Effector CD4-positive, alpha-beta T cell (primary cell): ENCODE data around the gene TAC3. TPM values are rescaled to one million over a fixed set of nuclear protein-coding genes. Genes with fewer than 3 reads are reported as not detected.
"Not testable (repeated sequence)": the region's sequence is repeated elsewhere in the genome, so short reads cannot be mapped to it uniquely, and the experiment has no call there.

Experiments used
- DNase-seq: peaks from one replicate; pipeline ENCODE4 v3.0.0-alpha.2; 2020
- total RNA-seq: gene quantifications from one replicate; lab custom pipeline; 2026; lab: John Stamatoyannopoulos, UW

Gene TAC3
- not detected for total RNA-seq

- no peak for DNase-seq
These were observed at the start of gene TAC3 for GRCh38 chr12:57016348-57016747. TAC3 (minus strand) TSS chr12:57016529; CDS start chr12:57015797, 732 bp downstream.

GRCh38 chr12:57063991-57064685 lies 47.8 kb upstream of the TAC3 start:
- peak; percentile 41 for DNase-seq

DNA sequence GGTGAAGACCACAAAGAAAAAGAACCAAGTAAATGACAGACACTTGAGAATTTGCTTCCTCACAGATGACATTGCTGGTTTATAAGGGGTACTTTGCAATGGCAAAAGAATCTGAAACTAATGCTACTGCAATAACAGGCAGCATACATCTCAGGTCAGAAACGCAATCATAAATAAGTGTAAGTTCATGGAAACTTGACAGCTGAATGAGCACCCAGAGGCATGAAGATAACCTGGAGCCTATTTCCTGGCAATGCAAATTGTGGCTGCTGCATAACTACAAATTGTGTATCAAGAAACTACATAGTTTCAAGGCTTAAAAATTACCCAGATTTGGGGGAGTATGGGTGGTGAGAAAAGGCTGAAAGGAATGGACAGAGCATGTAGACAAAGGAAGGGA lies 42.1 kb upstream of the TAC3 start:
- DNase-seq, result no peak

DNA sequence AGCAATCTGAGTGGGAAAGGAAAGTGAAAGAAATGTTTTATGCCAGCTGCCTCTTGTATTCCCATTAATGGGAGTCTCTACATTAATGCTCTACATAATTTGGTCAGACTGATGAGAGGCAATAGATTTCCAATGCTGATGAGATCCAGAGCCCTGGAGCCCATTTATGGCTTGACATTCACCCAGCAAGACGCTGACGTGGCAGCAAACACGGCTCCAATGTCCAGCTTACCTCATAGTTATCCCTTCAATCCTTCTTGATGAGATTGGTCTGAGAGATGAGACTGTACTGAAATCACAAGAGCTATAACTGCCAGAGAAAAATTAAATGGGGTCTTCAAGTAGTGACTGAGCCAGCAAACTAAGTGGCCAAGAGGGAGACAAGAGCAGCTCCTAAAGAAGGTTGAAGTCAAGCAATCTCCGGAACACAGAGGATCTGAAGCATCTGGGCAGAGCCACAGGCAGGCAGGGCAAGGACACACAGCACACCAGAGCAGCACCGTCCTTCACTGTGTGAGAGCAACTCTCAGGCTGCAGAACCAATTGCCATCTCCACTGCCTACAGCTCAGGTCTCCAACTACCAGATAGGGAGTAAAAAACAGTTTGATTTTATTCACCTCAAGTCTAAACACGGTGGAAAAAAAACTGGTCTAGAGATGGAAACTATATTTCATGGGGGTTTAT lies 40.9 kb upstream of the TAC3 start:
- no peak for DNase-seq

DNA sequence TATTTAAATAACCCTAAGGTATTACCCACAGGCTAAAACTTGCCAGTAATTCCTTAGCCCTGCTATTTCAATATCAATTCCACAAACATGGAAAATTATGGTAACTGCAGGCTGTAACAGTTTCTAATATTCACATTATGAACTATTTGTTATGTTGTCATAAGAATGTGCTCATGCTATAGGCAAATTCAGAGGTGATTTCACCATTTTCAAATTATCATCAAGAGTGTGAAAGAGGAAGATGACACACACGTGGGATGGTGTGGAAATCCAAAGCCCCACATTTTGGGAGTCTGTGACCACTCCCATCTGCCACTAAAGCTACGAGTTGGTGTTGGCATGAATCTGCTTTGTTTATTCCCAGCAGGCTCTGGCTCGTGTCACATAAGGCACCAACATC lies 39.5 kb upstream of the TAC3 start:
- no peak for DNase-seq

- not testable (repeated sequence) for DNase-seq
These were observed 37.6 kb upstream of the TAC3 start for GRCh38 chr12:57053901-57054300.

GRCh38 chr12:57053146-57053545 lies 36.8 kb upstream of the TAC3 start:
- DNase-seq, result not testable (repeated sequence)

GRCh38 chr12:57051011-57051410 lies 34.7 kb upstream of the TAC3 start:
- no peak for DNase-seq

DNA sequence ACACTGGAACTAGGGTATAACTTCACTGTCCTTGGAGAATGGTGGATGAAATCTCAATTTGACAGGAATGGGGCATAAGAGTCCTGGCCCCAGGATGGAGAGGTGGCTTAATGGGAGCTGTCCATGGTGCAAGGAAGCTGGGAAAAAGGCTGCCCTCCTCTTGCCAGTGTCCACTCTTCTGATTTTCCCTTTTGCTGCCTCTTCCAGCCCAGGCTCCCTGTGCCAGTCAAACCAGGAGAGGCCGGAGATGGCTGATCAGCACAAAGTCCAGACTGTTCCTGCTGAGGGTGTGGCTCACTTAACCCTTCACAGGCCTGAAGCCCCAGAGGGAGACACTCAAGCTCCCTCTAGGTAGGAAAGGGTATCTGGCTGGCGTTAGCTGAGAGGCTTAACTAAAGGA lies 33.6 kb upstream of the TAC3 start, which contains the start of gene MYO1A:
Gene MYO1A, minus strand, starts transcription at position 240 of the 400 bp plus-strand sequence. CDS start 1,806 bp downstream, outside the sequence.
- no peak for DNase-seq

DNA sequence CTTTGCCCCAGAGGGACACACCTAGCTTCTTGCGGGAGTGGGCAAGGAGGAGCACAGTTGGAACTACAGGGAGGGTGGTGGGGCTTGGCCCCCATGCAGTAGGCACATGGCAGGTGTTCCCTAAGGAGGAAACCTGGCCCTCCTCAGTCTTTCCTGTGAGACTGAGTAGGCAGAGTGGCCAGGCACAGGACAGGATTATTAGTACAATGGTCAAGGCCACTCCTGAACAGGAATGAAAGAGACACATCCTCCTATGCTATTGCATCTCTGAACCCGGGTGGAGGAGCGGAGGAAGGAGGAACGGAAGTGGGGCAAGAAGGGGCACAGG lies 32.8 kb upstream of the TAC3 start:
- no peak for DNase-seq

GRCh38 chr12:57048423-57049118 lies 32.2 kb upstream of the TAC3 start:
- DNase-seq, result no peak

DNA sequence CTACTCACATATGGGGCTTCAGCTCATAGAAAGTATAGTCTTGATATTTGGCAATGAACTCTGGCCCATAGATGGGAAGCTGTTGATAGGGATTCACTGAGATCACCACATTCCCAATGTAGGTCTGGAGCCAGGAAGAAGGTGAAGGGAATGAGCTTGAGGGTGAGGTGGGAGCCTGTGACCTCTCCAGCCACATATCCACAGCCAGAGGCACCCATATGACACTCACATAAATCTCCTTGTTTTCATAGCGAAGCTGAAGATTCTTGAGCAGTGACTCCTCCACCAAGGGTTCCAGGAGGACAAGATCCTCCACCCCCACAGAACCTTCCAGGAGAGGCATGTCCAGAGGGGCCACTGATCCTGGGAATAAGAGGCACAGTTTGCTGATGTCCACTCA lies 31.7 kb upstream of the TAC3 start:
- DNase-seq, result no peak

DNA sequence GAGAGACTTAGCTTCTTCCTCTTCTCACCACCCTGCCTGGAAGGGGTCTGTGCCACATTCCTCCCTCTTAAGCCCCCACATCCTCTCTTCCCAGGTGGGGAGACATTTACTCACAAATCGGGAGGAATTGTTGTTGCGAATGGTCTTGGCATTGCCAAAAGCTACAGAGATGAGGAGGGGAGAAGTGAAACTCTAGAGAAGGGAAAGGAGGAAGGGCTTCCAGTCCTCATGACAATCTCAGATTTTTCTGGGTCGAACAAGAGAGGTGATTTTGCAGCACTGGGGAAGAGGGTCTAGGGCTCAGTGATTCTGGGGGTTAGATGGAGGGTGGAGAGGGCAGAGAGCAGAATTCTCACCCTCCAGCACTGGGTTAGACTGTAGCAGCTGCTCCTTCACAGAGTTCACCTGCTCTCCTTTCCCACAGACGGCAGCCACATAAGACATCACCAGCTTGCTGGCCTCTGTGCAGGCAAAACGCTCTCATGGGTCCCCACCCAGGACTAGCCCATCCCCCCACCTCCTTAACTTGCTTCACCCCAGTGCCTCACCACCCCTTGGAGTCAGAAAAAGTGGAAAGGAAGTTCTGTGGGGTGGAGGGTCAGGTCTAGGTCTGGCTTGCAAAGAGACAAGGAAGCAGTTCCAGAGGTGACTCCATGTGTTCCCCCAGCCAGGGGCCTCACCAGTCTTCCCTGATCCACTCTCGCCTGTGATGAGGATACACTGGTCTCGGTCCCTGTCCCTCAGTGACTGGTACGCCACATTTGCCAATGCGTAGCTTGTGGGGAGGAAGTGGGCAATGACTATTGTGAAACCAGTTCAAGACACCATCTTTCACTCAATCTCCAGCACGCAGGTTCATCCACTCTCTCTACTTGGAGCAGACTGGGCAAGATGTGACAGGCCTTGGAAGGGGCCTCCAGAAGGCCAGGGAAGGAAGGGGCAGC lies 30.9 kb upstream of the TAC3 start:
- no peak for DNase-seq

DNA sequence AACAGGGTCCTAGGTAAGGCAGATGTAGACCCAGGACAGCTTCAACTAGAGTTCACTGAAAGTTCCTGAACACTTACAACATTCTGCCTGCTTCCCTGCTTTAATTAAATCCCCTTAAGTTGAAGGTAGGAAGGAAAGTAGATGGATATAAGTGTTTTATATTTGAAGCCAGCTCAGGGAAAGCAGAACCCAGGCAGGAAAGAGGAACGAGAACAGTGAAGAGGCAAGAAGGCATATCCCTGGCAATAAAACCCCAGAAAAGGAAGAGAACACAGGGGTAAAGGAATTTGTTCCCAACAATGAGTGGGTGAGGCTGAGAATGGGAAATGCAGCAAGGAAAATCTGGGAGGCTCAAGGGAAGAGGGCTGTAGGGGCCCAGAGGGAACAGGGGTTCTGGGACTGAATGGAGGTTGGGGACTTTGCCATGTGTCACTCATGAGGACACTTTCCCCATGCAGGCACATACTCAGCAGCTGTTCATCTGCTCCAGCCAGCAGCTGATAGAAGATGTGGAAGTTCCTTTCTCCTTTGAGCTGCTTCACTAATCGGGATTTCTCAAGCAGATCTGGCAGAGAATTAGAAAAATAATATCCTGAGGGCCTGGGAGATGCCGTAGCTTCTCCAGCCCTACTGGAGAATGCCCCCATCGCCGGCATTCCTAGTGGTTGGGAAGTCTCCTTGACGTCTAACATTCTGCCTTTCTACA lies 29.9 kb upstream of the TAC3 start:
- DNase-seq, result no peak

DNA sequence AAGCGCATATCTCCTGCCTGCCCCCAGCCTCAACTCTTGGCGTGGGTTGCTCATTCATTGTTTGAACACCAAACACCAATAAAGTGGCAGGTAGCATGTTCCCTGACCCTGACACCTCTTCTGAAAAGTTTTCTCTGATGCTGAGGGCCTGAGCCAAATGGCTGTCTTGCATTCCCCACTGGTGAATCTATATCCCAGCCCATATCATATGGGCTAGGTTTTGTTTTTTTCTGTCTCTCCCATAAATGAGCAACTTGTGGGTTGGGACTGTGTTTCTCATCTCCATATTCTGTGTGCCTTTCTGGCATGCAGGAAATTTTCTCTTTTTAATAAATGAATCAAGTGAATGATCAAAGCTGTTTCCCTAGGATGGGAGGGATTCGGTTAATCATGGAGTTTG lies 28.6 kb upstream of the TAC3 start:
- no peak for DNase-seq

- DNase-seq, result no peak
These were observed 28.1 kb upstream of the TAC3 start for GRCh38 chr12:57044468-57044867.

DNA sequence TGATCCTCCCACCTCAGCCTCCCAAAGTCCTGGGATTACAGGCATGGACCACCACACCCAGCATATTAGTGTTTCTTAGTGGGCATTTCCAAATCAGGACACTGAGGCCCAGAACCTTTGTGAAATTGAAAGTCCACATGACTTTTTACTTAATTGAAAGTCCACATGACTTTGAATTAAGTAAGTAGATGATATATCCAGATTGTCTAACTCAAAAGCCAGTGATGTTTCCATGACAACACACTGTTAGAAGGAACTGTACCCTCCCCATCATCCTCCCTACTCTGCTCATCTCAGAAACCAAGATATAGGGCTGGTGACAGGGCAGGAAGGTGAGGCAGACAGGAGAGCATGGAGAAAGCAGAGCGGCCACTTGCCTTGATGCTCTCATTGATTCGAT lies 26.4 kb upstream of the TAC3 start:
- DNase-seq, result no peak

DNA sequence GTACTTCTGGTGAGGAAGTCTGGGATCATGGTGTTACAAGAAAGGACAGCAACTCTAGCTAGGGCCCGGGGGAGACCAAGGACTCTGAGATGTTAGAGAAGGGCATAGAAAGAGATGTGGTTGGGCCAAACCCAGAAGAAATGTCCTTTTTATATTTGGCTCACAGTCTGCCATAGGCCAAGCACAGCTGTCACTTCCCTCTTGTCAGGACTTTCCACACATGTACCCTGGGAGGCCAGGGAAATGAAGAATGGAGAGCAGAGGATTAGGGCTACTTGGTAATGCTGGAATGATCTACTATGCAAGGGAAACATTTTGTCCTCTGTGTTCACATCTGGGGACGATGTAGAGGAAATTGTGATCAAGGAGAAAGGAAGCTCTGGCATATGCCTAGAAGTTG lies 24.4 kb upstream of the TAC3 start:
- DNase-seq, result no peak

- DNase-seq, result no peak
These were observed 23.9 kb upstream of the TAC3 start for GRCh38 chr12:57040211-57040610.

- no peak for DNase-seq
These were observed 22.9 kb upstream of the TAC3 start for GRCh38 chr12:57039016-57039798.

- DNase-seq, result no peak
These were observed 20.9 kb upstream of the TAC3 start for GRCh38 chr12:57037264-57037663.
